IMR-90 (cell line): Measurements from ENCODE around the gene GABRE. TPM values are rescaled to one million over a fixed set of nuclear protein-coding genes. Genes with fewer than 3 reads are reported as not detected.

Source experiments
- ATAC-seq: fragments of 200-7000 bp; cut with Tn5 transposase; 2 replicates; pipeline ENCODE4 v1.9.1; 2020; ENCODE audit warnings: low read depth, mild to moderate bottlenecking, moderate library complexity
- BruUV-seq: library from RNA; stranded (reverse); fragments of 400-500 nt; replicated peaks from 2 replicates; lab custom pipeline; 2021; lab: Mats Ljungman, UMichigan
- CTCF ChIA-PET: fragments of 300-600 bp; formaldehyde crosslinking; extraction: SDS; loops from one replicate; lab custom pipeline; 2021; ENCODE audit warnings: antibody characterized with exemption; lab: Yijun Ruan, JAX
- POLR2A ChIA-PET: fragments of 300-600 bp; sonication (Branson Sonifier 250); formaldehyde crosslinking; loops from one replicate; lab custom pipeline; 2022; ENCODE audit warnings: antibody characterized with exemption; ENCODE audit not compliant: unreplicated experiment; lab: Charles Lee
- DNase-seq: peaks from one replicate; pipeline ENCODE4 v3.0.0; 2013
- H2AFZ ChIP-seq: replicated peaks from 2 replicates; pipeline ENCODE3; 2013; ENCODE audit warnings: low read length, mild to moderate bottlenecking; ENCODE audit not compliant: poor library complexity
- H2AK5ac ChIP-seq: 2 replicates; pipeline ENCODE4 v1.6.1; 2013; ENCODE audit warnings: low read depth, low read length, inconsistent platforms
- H2AK9ac ChIP-seq: replicated peaks from 2 replicates; pipeline ENCODE3; 2013; ENCODE audit warnings: mild to moderate bottlenecking, low read depth, low read length, moderate library complexity; ENCODE audit not compliant: poor library complexity
- H2BK120ac ChIP-seq: 2 replicates; pipeline ENCODE4 v1.6.1; 2013; ENCODE audit warnings: low read depth, low read length, inconsistent platforms
- H2BK15ac ChIP-seq: 3 replicates; pipeline ENCODE4 v1.6.1; 2013; ENCODE audit warnings: low read depth, low read length, inconsistent platforms
- H2BK20ac ChIP-seq: 2 replicates; pipeline ENCODE4 v1.6.1; 2013; ENCODE audit warnings: low read depth, mild to moderate bottlenecking, inconsistent platforms, low read length, moderate library complexity
- H2BK5ac ChIP-seq: 2 replicates; pipeline ENCODE4 v1.6.1; 2013; ENCODE audit warnings: mild to moderate bottlenecking, low read depth, low read length, inconsistent platforms; ENCODE audit not compliant: poor library complexity, severe bottlenecking
- H3K14ac ChIP-seq: replicated peaks from 2 replicates; pipeline ENCODE4 v1.6.1; 2013; ENCODE audit warnings: low read depth, low read length, inconsistent platforms
- H3K18ac ChIP-seq: 2 replicates; pipeline ENCODE4 v1.6.1; 2013; ENCODE audit warnings: low read depth, low read length, control low read depth
- H3K23ac ChIP-seq: 2 replicates; pipeline ENCODE4 v1.6.1; 2013; ENCODE audit warnings: low read depth, low read length, inconsistent platforms
- H3K27ac ChIP-seq: 2 replicates; pipeline ENCODE4 v1.5.1; 2013; ENCODE audit warnings: mild to moderate bottlenecking, control low read depth, low read length; ENCODE audit not compliant: insufficient read depth
- H3K27me3 ChIP-seq: 2 replicates; pipeline ENCODE4 v1.6.1; 2013; ENCODE audit warnings: low read length; ENCODE audit not compliant: control insufficient read depth, insufficient read depth
- H3K36me3 ChIP-seq: 2 replicates; pipeline ENCODE4 v1.6.1; 2013; ENCODE audit warnings: low read length, mixed read lengths; ENCODE audit not compliant: control insufficient read depth, insufficient read depth
- H3K4ac ChIP-seq: 2 replicates; pipeline ENCODE4 v1.6.1; 2013; ENCODE audit warnings: low read depth, low read length, inconsistent platforms
- H3K4me1 ChIP-seq: 2 replicates; pipeline ENCODE4 v1.6.1; 2013; ENCODE audit warnings: low read length, mixed read lengths; ENCODE audit not compliant: control insufficient read depth, insufficient read depth
- H3K4me2 ChIP-seq: 2 replicates; pipeline ENCODE4 v1.6.1; 2013; ENCODE audit warnings: low read depth, mild to moderate bottlenecking, control low read depth, low read length, moderate library complexity
- H3K4me3 ChIP-seq: 2 replicates; pipeline ENCODE4 v1.5.1; 2013; ENCODE audit warnings: low read depth, mild to moderate bottlenecking, control low read depth, low read length, moderate library complexity; ENCODE audit not compliant: insufficient read depth
- H3K56ac ChIP-seq: 2 replicates; pipeline ENCODE4 v1.6.1; 2013; ENCODE audit warnings: low read length, inconsistent platforms; ENCODE audit not compliant: insufficient read depth; ENCODE audit errors: extremely low read depth
- H3K79me1 ChIP-seq, 2 experiments: 2 replicates each; pipeline ENCODE4 v1.6.1; 2013; ENCODE audit warnings: low read length in 2 of 2, inconsistent platforms in 1 of 2, low read depth in 1 of 2
- H3K9ac ChIP-seq: 2 replicates; pipeline ENCODE4 v1.6.1; 2013; ENCODE audit warnings: low read depth, low read length, control low read depth
- H3K9me1 ChIP-seq: 2 replicates; pipeline ENCODE4 v1.6.1; 2013; ENCODE audit warnings: low read length, inconsistent platforms; ENCODE audit not compliant: insufficient read depth
- H3K9me3 ChIP-seq: 2 replicates; pipeline ENCODE4 v1.6.1; 2013; ENCODE audit warnings: low read length; ENCODE audit not compliant: control insufficient read depth, insufficient read depth
- H4K20me1 ChIP-seq: 2 replicates; pipeline ENCODE4 v1.6.1; 2013; ENCODE audit warnings: low read length, inconsistent platforms; ENCODE audit not compliant: insufficient read depth
- H4K5ac ChIP-seq: 2 replicates; pipeline ENCODE4 v1.6.1; 2013; ENCODE audit warnings: mild to moderate bottlenecking, low read depth, low read length, control low read depth
- H4K8ac ChIP-seq, 2 experiments: 2 replicates each; pipeline ENCODE4 v1.6.1; 2013; ENCODE audit warnings: low read depth in 2 of 2, low read length in 2 of 2, control low read depth in 1 of 2, inconsistent platforms in 1 of 2
- H4K91ac ChIP-seq: 2 replicates; pipeline ENCODE4 v1.6.1; 2013; ENCODE audit warnings: low read depth, low read length, inconsistent platforms; ENCODE audit not compliant: insufficient read depth
- CHD1 ChIP-seq: IDR thresholded peaks from 2 replicates; pipeline ENCODE4 v1.6.1; 2012; ENCODE audit warnings: low read depth, low read length, improper control_type of control experiment
- MAZ ChIP-seq: IDR thresholded peaks from 2 replicates; pipeline ENCODE4 v1.6.1; 2012; ENCODE audit warnings: low read depth, mild to moderate bottlenecking, low read length, improper control_type of control experiment, moderate library complexity, borderline replicate concordance
- POLR2A ChIP-seq: IDR thresholded peaks from 2 replicates; pipeline ENCODE4 v1.6.1; 2012; ENCODE audit warnings: mild to moderate bottlenecking, low read depth, low read length
- WGBS, 2 experiments: methylation state at CpG; one replicate each; pipeline versions ENCODE4 v1.1.5 to v1.1.7; 2013; ENCODE audit warnings: missing lambda C conversion rate in 2 of 2; ENCODE audit not compliant: insufficient read length in 1 of 2; ENCODE audit errors: extremely low coverage in 2 of 2; 5-methylcytosine and 5-hydroxymethylcytosine counted together
- dilution Hi-C: fragments of 300-500 bp; cut with HindIII; formaldehyde crosslinking; loops from one replicate; pipeline ENCODE4 v1.14.3; 2018; ENCODE audit warnings: low sequenced_read_pairs; ENCODE audit not compliant: unreplicated experiment
- in situ Hi-C: fragments of 300-500 bp; cut with MboI; formaldehyde crosslinking; loops from 3 replicates; pipeline ENCODE4 v1.14.3; 2019; ENCODE audit warnings: low sequenced_read_pairs, inconsistent platforms, mixed read lengths
- intact Hi-C: fragments of 100-400 bp; cut with micrococcal nuclease; formaldehyde crosslinking; loops from 2 replicates; pipeline ENCODE4 v1.10.0; 2022
- polyA plus RNA-seq, 3 experiments: library from polyadenylated mRNA; depleted of rRNA; stranded (reverse); fragments of >200 nt; gene quantifications; 2 replicates each; pipeline ENCODE4 v1.2.3, GENCODE V29; 2012; ENCODE audit warnings: low replicate concordance in 1 of 3
- total RNA-seq: library from RNA; depleted of rRNA; stranded (reverse); fragments of >200 nt; gene quantifications from 2 replicates; pipeline ENCODE4 v1.2.3, GENCODE V29; 2012

The GABRE gene
- total and polyA plus RNA-seq, 2 of the 4 experiments (the other 2 are of a cell fraction), result 1.3 to 1.6 TPM

DNA sequence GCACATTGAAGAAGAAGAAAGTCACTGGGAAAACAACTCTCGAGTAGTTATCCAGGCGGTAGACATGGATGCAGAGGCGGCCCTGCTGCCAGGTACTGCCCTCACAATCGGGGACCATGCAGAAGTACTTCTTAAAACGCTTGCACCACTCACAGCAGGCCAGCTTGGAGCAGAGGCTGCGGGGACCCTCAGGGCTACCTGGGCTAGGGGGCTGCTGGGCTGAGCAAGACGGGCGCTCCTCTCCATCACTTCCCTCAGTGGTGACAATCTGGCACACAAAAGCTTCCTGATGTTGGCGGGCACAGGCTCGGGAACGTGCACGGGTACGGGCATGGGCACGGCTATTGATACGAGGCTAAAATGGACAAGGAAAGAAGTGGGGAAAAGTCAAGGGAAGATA, 19.7 kb downstream of the GABRE start:
- Histone ChIP-seq H3K9me1 (no peaks in the 10 kb centered on the region), H3K14ac (no peak overlapping the region), H3K9ac (no peak overlapping the region), H2BK15ac (no peak overlapping the region), H3K27me3 (no peaks in the 10 kb centered on the region), H3K36me3 (no peaks in the 10 kb centered on the region), H2AK9ac (no peak overlapping the region), H3K9me3 (peaks cover 14% of the 10 kb centered on the region), H3K23ac (no peak overlapping the region), H3K4me3 (no peak overlapping the region), H2BK5ac (no peak overlapping the region), H3K56ac (no peak overlapping the region), H4K20me1 (no peaks in the 10 kb centered on the region), H3K18ac (no peak overlapping the region), H3K4ac (no peak overlapping the region), H2BK120ac (no peak overlapping the region), H3K79me1 (no peaks in the 10 kb centered on the region), H2BK20ac (no peak overlapping the region), H3K4me1 (no peaks in the 10 kb centered on the region), H3K27ac (no peak overlapping the region), H4K8ac (no peak overlapping the region), H2AFZ (no peak overlapping the region), H4K5ac (no peak overlapping the region), H4K91ac (no peak overlapping the region), H3K4me2 (no peak overlapping the region), H2AK5ac (no peak overlapping the region)
- ATAC-seq (no peak), DNase-seq (no peak)
- CTCF ChIA-PET, result no interaction called here
- intact Hi-C loops (no loop called here), in situ Hi-C loops (no loop called here), dilution Hi-C loops (no loop called here)
- POLR2A ChIA-PET, result no interaction called here
- BruUV-seq, result no TSS peak
- WGBS, 2 experiments, result 65% methylated on average over 5 of the region's 15 CpGs; no CpG with 5 or more reads in 1 of the 2 experiments
- TF ChIP-seq MAZ (no peak), POLR2A (no peak), CHD1 (no peak)
